ENCODE results near the gene OR56B4.
"Not testable (repeated sequence)": the region's sequence is repeated elsewhere in the genome, so short reads cannot be mapped to it uniquely, and the experiment has no call there.

OR56B4 gene

GRCh38 chr11:6107384-6107783, at the start of gene OR56B4:
TSS of gene OR56B4 (plus strand) at chr11:6107684. CDS start at chr11:6107779, 95 bp downstream.
- not testable (repeated sequence) for DNase-seq

GRCh38 chr11:6061475-6061874, 46.0 kb upstream of the OR56B4 start:
- no peak for DNase-seq

GRCh38 chr11:6062691-6063358, 44.7 kb upstream of the OR56B4 start:
- no peak for DNase-seq

- no peak for DNase-seq
Measured at GRCh38 chr11:6067502-6067901, 40.0 kb upstream of the OR56B4 start.

GRCh38 chr11:6076443-6076842, 31.0 kb upstream of the OR56B4 start:
- DNase-seq, result not testable (repeated sequence)

GRCh38 chr11:6077723-6078122, 29.8 kb upstream of the OR56B4 start:
- no peak for DNase-seq

- DNase-seq, result no peak
Measured at GRCh38 chr11:6079463-6079862, 28.0 kb upstream of the OR56B4 start.

- DNase-seq, result no peak
Measured at GRCh38 chr11:6083129-6083528, 24.4 kb upstream of the OR56B4 start.

GRCh38 chr11:6084587-6084986, 22.9 kb upstream of the OR56B4 start:
- no peak for DNase-seq

GRCh38 chr11:6094186-6094585, 13.3 kb upstream of the OR56B4 start:
- no peak for DNase-seq

GRCh38 chr11:6095798-6096197, 11.7 kb upstream of the OR56B4 start:
- no peak for DNase-seq

- DNase-seq, result no peak
Measured at GRCh38 chr11:6096417-6096816, 11.1 kb upstream of the OR56B4 start.

GRCh38 chr11:6099577-6099976, 7.9 kb upstream of the OR56B4 start:
- DNase-seq, result no peak

- no peak for DNase-seq
Measured at GRCh38 chr11:6110011-6110410, 2.5 kb downstream of the OR56B4 start.

- DNase-seq, result no peak
Measured at GRCh38 chr11:6111673-6112072, 4.2 kb downstream of the OR56B4 start.

- no peak for DNase-seq
Measured at GRCh38 chr11:6116638-6117037, 9.2 kb downstream of the OR56B4 start.

- no peak for DNase-seq
Measured at GRCh38 chr11:6124245-6124644, 16.8 kb downstream of the OR56B4 start.

- DNase-seq, result no peak
Measured at GRCh38 chr11:6127881-6128280, 20.4 kb downstream of the OR56B4 start.

- no peak for DNase-seq
Measured at GRCh38 chr11:6129011-6129410, 21.5 kb downstream of the OR56B4 start.

- no peak for DNase-seq
Measured at GRCh38 chr11:6129635-6130034, 22.2 kb downstream of the OR56B4 start.

GRCh38 chr11:6132431-6132830, 24.9 kb downstream of the OR56B4 start:
- DNase-seq, result no peak

GRCh38 chr11:6135936-6136335, 28.5 kb downstream of the OR56B4 start:
- DNase-seq, result not testable (repeated sequence)

GRCh38 chr11:6142936-6143335, 35.5 kb downstream of the OR56B4 start:
- DNase-seq, result no peak

- not testable (repeated sequence) for DNase-seq
Measured at GRCh38 chr11:6143737-6144136, 36.3 kb downstream of the OR56B4 start.

- DNase-seq, result no peak
Measured at GRCh38 chr11:6151117-6151516, 43.6 kb downstream of the OR56B4 start.

Data from CD4-positive, alpha-beta T cell treated with Interleukin-4 for 4 hours (primary cell).